ENCODE measurements around the gene GLYATL1B. TPM values are rescaled to one million over a fixed set of nuclear protein-coding genes. Genes with fewer than 3 reads are reported as not detected.
"Not testable (repeated sequence)": the region's sequence is repeated elsewhere in the genome, so short reads cannot be mapped to it uniquely, and the experiment has no call there.

Gene GLYATL1B
- total and polyA plus RNA-seq, 3 donors from 2014 or later, result not detected

- WGBS, 2 donors, result 85 to 95% methylated on average over 7 to 8 of the region's 8 CpGs
Observed at GRCh38 chr11:59076876-59077571, 9.1 kb upstream of the GLYATL1B start.

GRCh38 chr11:59078435-59078834 lies 7.7 kb upstream of the GLYATL1B start:
- no peaks in the 10 kb centered on the region for H3K27me3 ChIP-seq
- WGBS, 2 donors, result 82 to 87% methylated on average over 2 of the region's 2 CpGs
- TF ChIP-seq CTCF (IDR thresholded peaks at IDR 0.05), result no peak
- TF ChIP-seq POLR2A (IDR thresholded peaks at IDR 0.05), result no peak
- H3K4me3 ChIP-seq, result no peak overlapping the region
- intact Hi-C loops (cut with DNase I; ENCODE audit: low total_unique reads), result no loop called here
- no peaks in the 10 kb centered on the region for H3K9me3 ChIP-seq
- no peaks in the 10 kb centered on the region for H3K36me3 ChIP-seq (ENCODE audit: low read depth, missing control alignments)
- no peak for DNase-seq
- H3K27ac ChIP-seq, result no peak overlapping the region
- no peaks in the 10 kb centered on the region for H3K4me1 ChIP-seq

More at GRCh38 chr11:59076876-59077571, 9.1 kb upstream of the GLYATL1B start:
- Histone ChIP-seq H3K36me3 (ENCODE audit: low read depth, missing control alignments) (no peaks in the 10 kb centered on the region), H3K4me3 (no peak overlapping the region), H3K9me3 (no peaks in the 10 kb centered on the region), H3K4me1 (no peaks in the 10 kb centered on the region), H3K27ac (no peak overlapping the region), H3K27me3 (no peaks in the 10 kb centered on the region)
- no peak for TF ChIP-seq CTCF (IDR thresholded peaks at IDR 0.05)
- TF ChIP-seq POLR2A (IDR thresholded peaks at IDR 0.05), result no peak
- DNase-seq, result no peak
- intact Hi-C loops (cut with DNase I; ENCODE audit: low total_unique reads), result no loop called here

DNA sequence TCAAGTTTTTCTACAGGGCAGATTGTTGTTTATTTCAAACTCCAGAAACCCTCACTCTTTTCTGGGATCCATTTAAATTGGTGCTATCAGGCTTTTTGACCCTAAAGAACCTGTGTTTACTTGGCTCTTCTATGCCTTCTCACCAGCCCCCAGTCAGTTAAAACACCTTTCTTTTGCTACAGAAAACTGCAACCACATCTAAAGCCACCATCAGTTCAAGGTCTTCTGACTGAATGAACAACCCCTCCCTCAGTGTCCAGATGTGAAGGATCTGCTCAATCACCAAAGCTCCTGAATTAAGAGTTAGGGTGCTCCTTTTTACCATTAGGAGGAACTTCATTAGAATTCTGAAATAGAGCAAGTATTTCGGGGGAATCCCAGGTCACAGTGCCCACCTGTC lies 7.0 kb upstream of the GLYATL1B start:
- TF ChIP-seq CTCF (IDR thresholded peaks at IDR 0.05), result no peak
- TF ChIP-seq POLR2A (IDR thresholded peaks at IDR 0.05), result no peak
- H3K36me3 ChIP-seq (ENCODE audit: low read depth, missing control alignments), result no peaks in the 10 kb centered on the region
- no peaks in the 10 kb centered on the region for H3K4me1 ChIP-seq
- 71 to 81% methylated on average over 1 of the region's 1 CpG for WGBS, 2 donors
- intact Hi-C loops (cut with DNase I; ENCODE audit: low total_unique reads), result no loop called here
- no peak for DNase-seq
- no peak overlapping the region for H3K4me3 ChIP-seq
- H3K27ac ChIP-seq, result no peak overlapping the region
- no peaks in the 10 kb centered on the region for H3K9me3 ChIP-seq
- no peaks in the 10 kb centered on the region for H3K27me3 ChIP-seq

DNA sequence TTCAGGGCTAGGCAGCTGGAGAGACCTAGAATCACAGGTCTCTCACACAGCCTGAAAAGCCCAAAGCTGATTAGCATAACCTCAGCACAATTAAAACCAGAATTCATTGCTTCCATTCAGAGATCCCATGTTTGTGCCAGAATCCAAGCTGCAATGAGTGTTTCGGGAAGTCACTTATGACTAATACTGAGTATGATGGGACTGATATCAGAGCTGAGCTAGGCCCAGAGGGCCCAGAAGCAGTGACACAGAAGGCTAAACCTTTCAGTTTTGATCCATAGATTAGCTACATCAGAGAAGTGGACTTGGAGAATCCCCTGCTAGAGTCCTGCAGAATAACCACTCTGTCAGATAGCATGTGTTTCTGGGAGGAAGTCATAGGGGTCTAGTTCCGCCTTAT lies 5.7 kb upstream of the GLYATL1B start:
- H3K4me3 ChIP-seq; H3K27ac ChIP-seq; intact Hi-C loops (cut with DNase I; ENCODE audit: low total_unique reads); H3K4me1 ChIP-seq; H3K9me3 ChIP-seq; H3K27me3 ChIP-seq; H3K36me3 ChIP-seq (ENCODE audit: low read depth, missing control alignments); DNase-seq: not testable (repeated sequence)
- 89 to 100% methylated on average over 1 to 2 of the region's 2 CpGs for whole genome bisulfite sequencing, 2 donors

DNA sequence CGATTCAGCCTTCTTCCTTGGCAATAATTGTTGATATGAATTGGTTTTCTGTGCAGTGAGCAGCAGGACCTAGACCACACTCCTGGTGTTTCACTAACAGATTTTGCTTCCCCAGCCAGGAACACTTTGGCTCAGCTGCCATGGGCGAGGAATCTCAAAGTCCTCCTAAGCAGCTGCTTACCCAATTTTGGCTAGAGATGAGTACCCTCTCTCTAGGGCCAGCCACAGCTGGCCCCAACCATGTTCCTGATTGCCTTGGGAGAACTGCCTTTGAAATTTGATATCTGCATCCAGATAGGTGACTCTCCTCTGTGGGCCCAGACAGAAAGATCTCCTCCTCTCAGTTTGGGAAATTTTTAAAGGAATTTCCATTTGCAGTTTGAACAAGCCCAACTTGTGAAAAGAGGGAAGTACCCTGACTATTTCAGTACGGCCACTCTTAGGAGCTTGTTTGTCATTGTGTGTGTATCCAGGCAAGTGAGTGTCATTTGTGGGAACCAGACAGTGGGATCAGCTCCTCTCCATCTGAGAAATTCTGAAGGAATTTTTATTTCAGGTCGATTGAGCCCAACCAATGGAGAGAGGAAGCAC lies 4.6 kb upstream of the GLYATL1B start:
- DNase-seq; H3K36me3 ChIP-seq (ENCODE audit: low read depth, missing control alignments); intact Hi-C loops (cut with DNase I; ENCODE audit: low total_unique reads); H3K27me3 ChIP-seq; H3K4me3 ChIP-seq; H3K27ac ChIP-seq; H3K4me1 ChIP-seq; H3K9me3 ChIP-seq: not testable (repeated sequence)
- 74 to 75% methylated on average over 3 to 4 of the region's 4 CpGs for WGBS, 2 donors

DNA sequence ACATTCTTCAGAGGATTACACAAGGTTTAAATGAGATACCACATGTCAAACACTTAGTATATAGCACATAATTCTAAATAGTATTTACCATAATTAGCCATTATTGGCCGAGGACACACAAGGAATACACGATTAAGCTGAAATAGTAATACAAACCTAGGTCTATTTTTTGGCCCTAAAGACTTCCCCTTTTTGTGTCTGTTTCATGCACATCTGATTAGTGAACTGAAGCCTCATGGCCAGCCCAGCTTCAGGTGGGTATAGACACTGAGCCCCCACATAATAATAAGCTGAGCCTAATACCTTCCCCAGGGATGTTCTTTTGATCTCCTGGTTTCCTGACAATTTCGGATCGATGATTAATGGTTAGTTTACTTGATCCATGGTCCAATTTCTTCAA lies 2.1 kb downstream of the GLYATL1B start:
- DNase-seq, result no peak
- no peaks in the 10 kb centered on the region for H3K27me3 ChIP-seq
- no peaks in the 10 kb centered on the region for H3K36me3 ChIP-seq (ENCODE audit: low read depth, missing control alignments)
- intact Hi-C loops (cut with DNase I; ENCODE audit: low total_unique reads), result no loop called here
- TF ChIP-seq POLR2A (IDR thresholded peaks at IDR 0.05) (no peak), CTCF (IDR thresholded peaks at IDR 0.05) (no peak)
- no peaks in the 10 kb centered on the region for H3K9me3 ChIP-seq
- no peak overlapping the region for H3K4me3 ChIP-seq
- no peak overlapping the region for H3K27ac ChIP-seq
- 87 to 93% methylated on average over 4 of the region's 4 CpGs for WGBS, 2 donors
- H3K4me1 ChIP-seq, result no peaks in the 10 kb centered on the region

DNA sequence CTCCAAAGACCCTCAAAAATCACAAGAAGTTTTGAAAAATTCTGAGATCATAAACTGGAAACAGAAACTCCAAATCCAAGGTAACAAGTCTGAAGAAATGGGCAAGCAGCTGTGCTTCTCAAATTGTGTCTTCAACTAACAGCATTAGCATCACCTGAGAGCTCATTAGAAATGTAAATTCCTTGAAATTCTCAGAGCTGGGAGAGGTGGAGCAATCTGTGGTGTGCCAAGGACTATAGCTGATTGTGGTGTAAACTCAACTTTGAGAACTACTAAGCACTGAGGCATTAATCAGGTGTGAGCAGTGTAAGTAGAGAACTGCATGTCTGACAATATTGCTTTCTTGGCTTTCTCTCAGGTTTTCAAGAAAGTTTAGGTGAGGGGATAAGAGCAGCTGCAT lies 7.5 kb downstream of the GLYATL1B start:
- DNase-seq; H3K4me3 ChIP-seq; intact Hi-C loops (cut with DNase I; ENCODE audit: low total_unique reads): not testable (repeated sequence)

GRCh38 chr11:59095225-59095624 lies 9.1 kb downstream of the GLYATL1B start:
- H3K36me3 ChIP-seq (ENCODE audit: low read depth, missing control alignments); H3K27me3 ChIP-seq; H3K4me1 ChIP-seq; DNase-seq; H3K4me3 ChIP-seq; H3K27ac ChIP-seq; H3K9me3 ChIP-seq; intact Hi-C loops (cut with DNase I; ENCODE audit: low total_unique reads): not testable (repeated sequence)
- 19 to 56% methylated on average over 1 of the region's 1 CpG for WGBS, 2 donors

More for the DNA sequence above, 7.5 kb downstream of the GLYATL1B start:
- H3K27ac ChIP-seq; H3K36me3 ChIP-seq (ENCODE audit: low read depth, missing control alignments); H3K4me1 ChIP-seq; H3K27me3 ChIP-seq; H3K9me3 ChIP-seq: not testable (repeated sequence)
